Spleen (tissue), 7 donors: ENCODE measurements around the gene TGFBRAP1.
"Not testable (repeated sequence)": the region's sequence is repeated elsewhere in the genome, so short reads cannot be mapped to it uniquely, and the experiment has no call there.

Experiments used
- POLR2A ChIP-seq, 3 donors: fragments of 450-650 bp; IDR thresholded peaks; one replicate each; pipeline ENCODE4 v1.5.1; 2017; ENCODE audit warnings: antibody characterized with exemption in 3 of 3, mild to moderate bottlenecking in 1 of 3
- TF ChIP-seq, protein P1 (sequence below), 11 experiments: fragments of 200-600 bp in 7 of 11; fragments of 450-650 bp in 4 of 11; sonication (generic) in 4 of 11; IDR thresholded peaks in 8 of 11; conservative IDR thresholded peaks in 3 of 11; 1 replicate in 7 of 11; 2 replicates in 4 of 11; pipeline versions ENCODE4 v1.4.0 to v1.8.0; 2016 to 2021; ENCODE audit warnings: antibody characterized with exemption in 11 of 11, inconsistent platforms in 4 of 11, mild to moderate bottlenecking in 1 of 11
- donor health status: DM: no; HTN: no; CAD: no; lungs with moderate emphysema.
- donor health status: DM: no; HTN: no; CAD: no.
- donor health status: DM: no; HTN: no; CAD: no.

DNA sequence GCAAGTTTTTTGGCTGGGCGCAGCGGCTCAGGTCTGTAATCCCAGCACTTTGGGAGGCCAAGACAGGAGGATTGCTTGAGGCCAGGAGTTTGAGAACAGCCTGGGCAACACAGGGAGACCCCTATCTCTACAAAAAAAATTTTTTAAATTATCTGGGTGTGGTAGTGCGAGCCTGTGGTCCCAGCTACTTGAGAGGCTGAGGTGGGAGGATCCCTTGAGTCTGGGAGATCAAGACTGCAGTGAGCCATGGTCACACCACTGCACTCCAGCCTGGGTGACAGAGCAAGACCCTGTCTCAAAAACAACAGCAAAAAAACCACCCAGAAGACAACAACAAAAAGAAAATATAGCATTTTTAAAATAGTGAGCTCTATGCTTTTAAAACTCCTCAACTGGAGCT lies 2.3 kb downstream of the TGFBRAP1 start:
- TF ChIP-seq, protein P1, sequence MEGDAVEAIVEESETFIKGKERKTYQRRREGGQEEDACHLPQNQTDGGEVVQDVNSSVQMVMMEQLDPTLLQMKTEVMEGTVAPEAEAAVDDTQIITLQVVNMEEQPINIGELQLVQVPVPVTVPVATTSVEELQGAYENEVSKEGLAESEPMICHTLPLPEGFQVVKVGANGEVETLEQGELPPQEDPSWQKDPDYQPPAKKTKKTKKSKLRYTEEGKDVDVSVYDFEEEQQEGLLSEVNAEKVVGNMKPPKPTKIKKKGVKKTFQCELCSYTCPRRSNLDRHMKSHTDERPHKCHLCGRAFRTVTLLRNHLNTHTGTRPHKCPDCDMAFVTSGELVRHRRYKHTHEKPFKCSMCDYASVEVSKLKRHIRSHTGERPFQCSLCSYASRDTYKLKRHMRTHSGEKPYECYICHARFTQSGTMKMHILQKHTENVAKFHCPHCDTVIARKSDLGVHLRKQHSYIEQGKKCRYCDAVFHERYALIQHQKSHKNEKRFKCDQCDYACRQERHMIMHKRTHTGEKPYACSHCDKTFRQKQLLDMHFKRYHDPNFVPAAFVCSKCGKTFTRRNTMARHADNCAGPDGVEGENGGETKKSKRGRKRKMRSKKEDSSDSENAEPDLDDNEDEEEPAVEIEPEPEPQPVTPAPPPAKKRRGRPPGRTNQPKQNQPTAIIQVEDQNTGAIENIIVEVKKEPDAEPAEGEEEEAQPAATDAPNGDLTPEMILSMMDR (IDR thresholded peaks at IDR 0.05 in 8 of 11, conservative IDR thresholded peaks at IDR 0.05 in 3 of 11) = not testable (repeated sequence)
- TF ChIP-seq POLR2A (IDR thresholded peaks at IDR 0.05) = not testable (repeated sequence)
